GM23338 (cell line): Measurements from ENCODE around the gene NHERF1. TPM values are rescaled to one million over a fixed set of nuclear protein-coding genes. Genes with fewer than 3 reads are reported as not detected.

Experiments
- CREB1 ChIP-seq: fragments of 250-450 bp; sonication (Bioruptor Pico); IDR thresholded peaks from 2 replicates; pipeline ENCODE4 v1.5.0; 2020; ENCODE audit warnings: low read depth, mild to moderate bottlenecking, moderate library complexity
- CTCF ChIP-seq, 2 experiments: fragments of 200-600 bp in 1 of 2; sonication (generic) in 1 of 2; conservative IDR thresholded peaks; 2 replicates each; pipeline versions ENCODE4 v1.5.1 to v1.6.1; 2016 to 2017; ENCODE audit warnings: antibody characterized with exemption in 2 of 2, low read depth in 2 of 2, mild to moderate bottlenecking in 2 of 2, moderate library complexity in 1 of 2
- EZH2 ChIP-seq: fragments of 200-600 bp; sonication (generic); IDR thresholded peaks from one replicate; pipeline ENCODE4 v1.8.0; 2017; ENCODE audit warnings: antibody characterized with exemption, mild to moderate bottlenecking, low read depth; ENCODE audit not compliant: unreplicated experiment
- EZH2phosphoT487 ChIP-seq: fragments of 200-600 bp; sonication (generic); IDR thresholded peaks from one replicate; pipeline ENCODE4 v1.8.1; 2018; ENCODE audit warnings: antibody characterized with exemption; ENCODE audit not compliant: unreplicated experiment
- NANOG ChIP-seq: IDR thresholded peaks from 2 replicates; pipeline ENCODE4 v1.6.1; 2016; ENCODE audit warnings: antibody characterized with exemption, borderline replicate concordance
- STAT1 ChIP-seq: IDR thresholded peaks from one replicate; pipeline ENCODE4 v1.6.1; 2016; ENCODE audit warnings: antibody characterized with exemption; ENCODE audit not compliant: unreplicated experiment
- ZNF462 ChIP-seq: fragments of 250-450 bp; sonication (Bioruptor Pico); IDR thresholded peaks from 2 replicates; pipeline ENCODE4 v1.5.0; 2020; ENCODE audit warnings: mild to moderate bottlenecking, moderate library complexity
- polyA plus RNA-seq: library from polyadenylated mRNA; unstranded; fragments of >200 nt; fragmentation: Nextera tagmentation; extraction: Ambion mirVana; gene quantifications from 2 replicates; pipeline ENCODE4 v1.2.1, GENCODE V29; 2016
- total RNA-seq: library from RNA; depleted of rRNA; stranded (reverse); fragments of >200 nt; shearing (Covaris generic); gene quantifications from 2 replicates; pipeline ENCODE4 v1.2.3, GENCODE V29; 2014
- TF ChIP-seq, protein P1 (sequence below): IDR thresholded peaks from 2 replicates; pipeline ENCODE4 v1.6.1; 2016; ENCODE audit warnings: antibody characterized with exemption

NHERF1 gene
- total and polyA plus RNA-seq, 2 experiments from 2014 or later: 48.8 to 100 TPM

DNA sequence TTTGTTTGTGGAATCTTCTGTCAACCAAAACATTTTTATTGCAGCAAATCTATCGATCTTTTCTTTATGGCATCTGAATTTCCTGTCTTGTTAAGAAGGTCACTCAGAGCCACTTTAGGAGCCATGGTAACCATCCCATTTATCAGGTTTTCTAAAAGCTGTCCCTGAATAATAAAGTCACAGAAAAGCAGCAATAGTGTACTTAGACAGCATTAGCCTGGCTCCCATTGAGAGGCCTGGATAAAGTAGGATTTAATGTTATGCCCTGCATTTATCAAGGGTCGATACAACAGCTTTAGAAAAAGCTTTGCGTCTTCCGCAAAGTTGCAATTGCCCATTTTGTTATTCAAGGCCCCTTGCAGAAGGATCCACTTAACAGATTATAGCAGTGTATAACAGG is 25.6 kb upstream of the NHERF1 start (continued):
- no peak for TF ChIP-seq ZNF462 (CRISPR knock-in tag)
- TF ChIP-seq NANOG: no peak
- TF ChIP-seq CTCF (conservative IDR thresholded peaks at IDR 0.05; ENCODE audit: low read depth in 2 of 2): no peak
- TF ChIP-seq, protein P1, sequence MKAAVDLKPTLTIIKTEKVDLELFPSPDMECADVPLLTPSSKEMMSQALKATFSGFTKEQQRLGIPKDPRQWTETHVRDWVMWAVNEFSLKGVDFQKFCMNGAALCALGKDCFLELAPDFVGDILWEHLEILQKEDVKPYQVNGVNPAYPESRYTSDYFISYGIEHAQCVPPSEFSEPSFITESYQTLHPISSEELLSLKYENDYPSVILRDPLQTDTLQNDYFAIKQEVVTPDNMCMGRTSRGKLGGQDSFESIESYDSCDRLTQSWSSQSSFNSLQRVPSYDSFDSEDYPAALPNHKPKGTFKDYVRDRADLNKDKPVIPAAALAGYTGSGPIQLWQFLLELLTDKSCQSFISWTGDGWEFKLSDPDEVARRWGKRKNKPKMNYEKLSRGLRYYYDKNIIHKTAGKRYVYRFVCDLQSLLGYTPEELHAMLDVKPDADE: no peak
- no peak for TF ChIP-seq CREB1 (CRISPR knock-in tag)
- TF ChIP-seq EZH2phosphoT487: no peak
- no peak for TF ChIP-seq STAT1
- no peak for TF ChIP-seq EZH2
